Activated B cell treated with CpG ODN at 0.5 μM for 24 hours (primary cell): ENCODE results near the gene CARM1. TPM values are rescaled to one million over a fixed set of nuclear protein-coding genes. Genes with fewer than 3 reads are reported as not detected.

Source experiments
- ATAC-seq: fragments of 200-7000 bp; cut with Tn5 transposase; one replicate; pipeline ENCODE4 v1.10.0; 2021; ENCODE audit warnings: low read depth, mild to moderate bottlenecking, moderate library complexity
- CTCF ChIA-PET: fragments of 350-600 bp; sonication (Branson Sonifier 250); formaldehyde crosslinking; loops from one replicate; lab custom pipeline; 2021; ENCODE audit warnings: antibody characterized with exemption; lab: Charles Lee
- POLR2A ChIA-PET: fragments of 350-600 bp; sonication (Branson Sonifier 250); formaldehyde crosslinking; loops from one replicate; lab custom pipeline; 2021; ENCODE audit warnings: antibody characterized with exemption; lab: Charles Lee
- DNase-seq: peaks from one replicate; pipeline ENCODE4 v3.0.0; 2022
- H3K27ac Mint-ChIP-seq: one replicate; pipeline ENCODE4 v1.8.0; 2020; ENCODE audit warnings: mixed read lengths
- H3K27me3 Mint-ChIP-seq: one replicate; pipeline ENCODE4 v1.8.0; 2021; ENCODE audit warnings: mixed read lengths
- H3K36me3 Mint-ChIP-seq: one replicate; pipeline ENCODE4 v1.8.0; 2021; ENCODE audit warnings: low read depth, mixed read lengths
- H3K4me1 Mint-ChIP-seq: one replicate; pipeline ENCODE4 v1.8.0; 2021; ENCODE audit warnings: mixed read lengths
- H3K4me3 Mint-ChIP-seq: one replicate; pipeline ENCODE4 v1.8.0; 2020; ENCODE audit warnings: mild to moderate bottlenecking, mixed read lengths
- H3K9me3 Mint-ChIP-seq: one replicate; pipeline ENCODE4 v1.8.0; 2020; ENCODE audit warnings: mixed read lengths
- intact Hi-C: fragments of 100-400 bp; cut with micrococcal nuclease; formaldehyde crosslinking; loops from one replicate; pipeline ENCODE4 v1.15.1; 2024
- total RNA-seq: library from RNA; stranded (reverse); gene quantifications from 2 replicates; pipeline ENCODE4 v1.2.3, GENCODE V29; 2022
- TF ChIP-seq, protein P1 (sequence below): fragments of 200-600 bp; IDR thresholded peaks from one replicate; pipeline ENCODE4 v1.8.0; 2022; ENCODE audit warnings: antibody characterized with exemption, mild to moderate bottlenecking

CARM1 gene
- total RNA-seq, 1 donor from 2014 or later, result 39.1 TPM

- DNase-seq (no peak), ATAC-seq (no peak)
- TF ChIP-seq, protein P1, sequence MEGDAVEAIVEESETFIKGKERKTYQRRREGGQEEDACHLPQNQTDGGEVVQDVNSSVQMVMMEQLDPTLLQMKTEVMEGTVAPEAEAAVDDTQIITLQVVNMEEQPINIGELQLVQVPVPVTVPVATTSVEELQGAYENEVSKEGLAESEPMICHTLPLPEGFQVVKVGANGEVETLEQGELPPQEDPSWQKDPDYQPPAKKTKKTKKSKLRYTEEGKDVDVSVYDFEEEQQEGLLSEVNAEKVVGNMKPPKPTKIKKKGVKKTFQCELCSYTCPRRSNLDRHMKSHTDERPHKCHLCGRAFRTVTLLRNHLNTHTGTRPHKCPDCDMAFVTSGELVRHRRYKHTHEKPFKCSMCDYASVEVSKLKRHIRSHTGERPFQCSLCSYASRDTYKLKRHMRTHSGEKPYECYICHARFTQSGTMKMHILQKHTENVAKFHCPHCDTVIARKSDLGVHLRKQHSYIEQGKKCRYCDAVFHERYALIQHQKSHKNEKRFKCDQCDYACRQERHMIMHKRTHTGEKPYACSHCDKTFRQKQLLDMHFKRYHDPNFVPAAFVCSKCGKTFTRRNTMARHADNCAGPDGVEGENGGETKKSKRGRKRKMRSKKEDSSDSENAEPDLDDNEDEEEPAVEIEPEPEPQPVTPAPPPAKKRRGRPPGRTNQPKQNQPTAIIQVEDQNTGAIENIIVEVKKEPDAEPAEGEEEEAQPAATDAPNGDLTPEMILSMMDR, result no peak
- Mint-ChIP-seq H3K4me1 (peaks cover 18% of the 10 kb centered on the region), H3K4me3 (no peak overlapping the region), H3K9me3 (peaks cover 8% of the 10 kb centered on the region), H3K27ac (no peak overlapping the region), H3K36me3 (peaks cover 54% of the 10 kb centered on the region), H3K27me3 (no peaks in the 10 kb centered on the region)
- intact Hi-C loops, result no loop called here
- POLR2A ChIA-PET, result no interaction called here
- CTCF ChIA-PET, result interaction anchor here (1.5 kb wide), 1 partner anchor 14 kb away, joined by 4 read pairs; no protein-coding TSS in a partner anchor
These were observed 39.1 kb upstream of the CARM1 start for GRCh38 chr19:10831987-10832938.

GRCh38 chr19:10832939-10833296, 38.4 kb upstream of the CARM1 start:
- TF ChIP-seq, protein P1, result no peak
- Mint-ChIP-seq H3K27me3 (no peaks in the 10 kb centered on the region), H3K27ac (no peak overlapping the region), H3K4me3 (no peak overlapping the region), H3K36me3 (peaks cover 48% of the 10 kb centered on the region), H3K9me3 (peaks cover 8% of the 10 kb centered on the region), H3K4me1 (peaks cover 18% of the 10 kb centered on the region)
- CTCF ChIA-PET, result no interaction called here
- ATAC-seq, result no peak
- POLR2A ChIA-PET, result no interaction called here
- DNase-seq, result no peak
- intact Hi-C loops, result no loop called here

GRCh38 chr19:10835089-10835753, 36.1 kb upstream of the CARM1 start:
- CTCF ChIA-PET, result interaction anchor here (1.4 to 3.1 kb wide), 4 partner anchors 30 to 118 kb away, joined by 6 to 27 read pairs (median 10); partner anchors contain the start of genes CARM1 and DNM2
- Mint-ChIP-seq H3K27ac (peak overlapping the region; percentile 99), H3K36me3 (peaks cover 34% of the 10 kb centered on the region), H3K4me1 (peaks cover 18% of the 10 kb centered on the region), H3K4me3 (peak overlapping the region; percentile 97), H3K9me3 (peaks cover 11% of the 10 kb centered on the region), H3K27me3 (no peaks in the 10 kb centered on the region)
- TF ChIP-seq, protein P1, result no peak
- DNase-seq (no peak), ATAC-seq (no peak)
- POLR2A ChIA-PET, result interaction anchor here (0.5 to 2.3 kb wide), 23 partner anchors 29 to 687 kb away, joined by 3 to 43 read pairs (median 7); partner anchors contain the start of genes CARM1, DNM2, LDLR and QTRT1
- intact Hi-C loops, result loop anchor here (1.0 to 2.0 kb wide), 2 partner anchors 134 to 232 kb away; partner anchors contain the start of gene QTRT1

DNA sequence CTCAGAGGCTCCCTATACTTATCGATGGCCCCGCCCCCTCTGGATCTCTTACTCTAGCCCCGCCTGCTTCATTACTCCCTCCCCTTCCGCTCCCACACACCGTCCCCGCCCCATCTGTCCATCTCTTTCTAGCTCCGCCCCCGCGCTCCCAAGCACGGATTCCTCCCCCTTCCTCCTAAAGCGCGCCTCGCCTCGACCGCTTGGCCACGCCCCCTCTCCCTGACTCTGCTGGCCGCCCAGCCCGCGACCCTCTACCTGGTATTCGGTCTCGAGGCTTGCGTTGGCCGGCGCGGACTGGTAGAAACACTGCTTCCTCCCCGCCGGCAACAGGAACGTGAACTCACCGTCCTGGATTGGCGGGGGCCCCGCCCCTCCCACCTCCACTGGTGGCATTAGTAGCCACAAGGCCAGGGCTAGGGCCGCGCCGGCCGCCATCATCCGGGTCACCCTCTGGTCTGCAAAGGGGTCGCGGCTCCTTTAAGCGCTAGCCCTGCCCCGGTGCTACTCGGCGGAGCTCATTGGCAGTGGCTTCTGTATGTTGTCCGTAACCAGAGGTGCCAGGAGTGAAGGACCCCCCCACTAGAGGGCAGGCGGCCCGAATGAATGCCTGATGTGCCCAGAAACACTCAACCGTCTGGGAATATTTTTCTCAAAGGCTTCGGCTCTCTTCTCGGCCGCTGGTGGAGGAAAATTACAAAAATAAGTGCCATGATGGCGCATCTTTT, 35.4 kb upstream of the CARM1 start, which contains the start of gene TMED1:
Gene TMED1, minus strand, starts transcription at position 459 of the 725 bp plus-strand sequence. Its CDS starts 21 bp downstream, at position 438.
- peak; percentile 87 for ATAC-seq
- ChIA-PET CTCF (interaction anchor here (1.1 to 3.1 kb wide), 5 partner anchors 29 to 118 kb away, joined by 3 to 27 read pairs (median 7); partner anchors contain the start of genes CARM1 and DNM2), POLR2A (interaction anchor here (0.5 to 2.3 kb wide), 30 partner anchors 15 to 721 kb away, joined by 3 to 43 read pairs (median 7); partner anchors contain the start of genes CARM1, CCDC159, DNM2 and LDLR)
- DNase-seq, result peak; percentile 86
- Mint-ChIP-seq H3K36me3 (peaks cover 32% of the 10 kb centered on the region), H3K4me1 (peaks cover 18% of the 10 kb centered on the region), H3K9me3 (peaks cover 11% of the 10 kb centered on the region), H3K4me3 (peak within 1 kb of the TSS; percentile 97), H3K27me3 (no peaks in the 10 kb centered on the region), H3K27ac (peak within 1 kb of the TSS; percentile 99)
- intact Hi-C loops, result loop anchor here (1.0 to 2.0 kb wide), 7 partner anchors 28 to 233 kb away; partner anchors contain the start of genes CARM1, ILF3 and QTRT1
- TF ChIP-seq, protein P1, result no peak
